Parathyroid adenoma (tissue), 2 donors: Measurements from ENCODE around the gene CCDC12.

Source experiments
- H2AFZ ChIP-seq: fragments of 300-600 bp; sonication (generic); one replicate; pipeline ENCODE4 v1.7.0; 2017; ENCODE audit warnings: antibody characterized with exemption, mild to moderate bottlenecking
- H3K27ac ChIP-seq: fragments of 300-600 bp; sonication (generic); one replicate; pipeline ENCODE4 v1.7.0; 2017
- H3K27me3 ChIP-seq: fragments of 300-600 bp; sonication (generic); one replicate; pipeline ENCODE4 v1.7.0; 2017; ENCODE audit warnings: low read length; ENCODE audit not compliant: control insufficient read depth, insufficient read depth
- H3K36me3 ChIP-seq: fragments of 300-600 bp; sonication (generic); one replicate; pipeline ENCODE4 v1.7.0; 2017; ENCODE audit warnings: low read length; ENCODE audit not compliant: control insufficient read depth, insufficient read depth
- H3K4me1 ChIP-seq: fragments of 300-600 bp; sonication (generic); one replicate; pipeline ENCODE4 v1.7.0; 2017; ENCODE audit warnings: control low read depth
- H3K4me2 ChIP-seq: fragments of 300-600 bp; sonication (generic); one replicate; pipeline ENCODE4 v1.7.0; 2017; ENCODE audit warnings: low read length
- H3K4me3 ChIP-seq: fragments of 300-600 bp; sonication (generic); one replicate; pipeline ENCODE4 v1.7.0; 2017; ENCODE audit warnings: low read depth, low read length
- H3K79me2 ChIP-seq: fragments of 300-600 bp; sonication (generic); one replicate; pipeline ENCODE4 v1.7.0; 2017; ENCODE audit warnings: control low read depth
- H3K9ac ChIP-seq: fragments of 300-600 bp; sonication (generic); one replicate; pipeline ENCODE4 v1.7.0; 2017; ENCODE audit warnings: mild to moderate bottlenecking
- H3K9me3 ChIP-seq: fragments of 300-600 bp; sonication (generic); one replicate; pipeline ENCODE4 v1.7.0; 2017; ENCODE audit warnings: low read length; ENCODE audit not compliant: control insufficient read depth
- TF ChIP-seq, protein P1 (sequence below): fragments of 300-600 bp; sonication (generic); IDR thresholded peaks from one replicate; pipeline ENCODE4 v1.7.0; 2017; ENCODE audit warnings: antibody characterized with exemption, mild to moderate bottlenecking
- donor health status: primary hyperparathyroidism.

The CCDC12 gene

GRCh38 chr3:46896386-46896785 is 80.2 kb downstream of the CCDC12 start:
- H3K27me3 ChIP-seq = no peaks in the 10 kb centered on the region

DNA sequence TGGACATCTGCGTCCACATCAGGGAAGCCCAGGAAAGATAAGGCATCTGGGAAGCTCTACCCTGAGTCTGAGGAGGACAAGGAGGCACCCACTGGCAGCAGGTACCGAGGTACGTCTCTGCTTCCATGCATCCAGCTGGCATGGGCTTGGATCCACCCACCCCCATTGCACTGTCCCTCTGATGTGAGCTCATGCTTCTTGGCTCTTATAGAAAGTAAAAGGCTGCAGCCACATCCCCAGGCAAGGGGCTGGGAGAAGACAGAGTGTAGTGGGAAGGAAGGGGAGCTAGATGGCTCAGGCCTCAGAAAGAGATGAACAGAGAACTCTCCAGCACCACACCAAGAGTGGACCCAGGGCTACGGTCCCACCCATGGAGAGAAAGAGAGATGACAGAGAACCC is 80.8 kb downstream of the CCDC12 start:
- Histone ChIP-seq H3K79me2 (no peaks in the 10 kb centered on the region), H3K9me3 (no peaks in the 10 kb centered on the region), H2AFZ (no peak overlapping the region), H3K4me1 (peaks cover 3% of the 10 kb centered on the region), H3K4me3 (no peak overlapping the region), H3K27ac (no peak overlapping the region), H3K36me3 (no peaks in the 10 kb centered on the region), H3K27me3 (no peaks in the 10 kb centered on the region), H3K9ac (no peak overlapping the region), H3K4me2 (no peak overlapping the region)
- TF ChIP-seq, protein P1, sequence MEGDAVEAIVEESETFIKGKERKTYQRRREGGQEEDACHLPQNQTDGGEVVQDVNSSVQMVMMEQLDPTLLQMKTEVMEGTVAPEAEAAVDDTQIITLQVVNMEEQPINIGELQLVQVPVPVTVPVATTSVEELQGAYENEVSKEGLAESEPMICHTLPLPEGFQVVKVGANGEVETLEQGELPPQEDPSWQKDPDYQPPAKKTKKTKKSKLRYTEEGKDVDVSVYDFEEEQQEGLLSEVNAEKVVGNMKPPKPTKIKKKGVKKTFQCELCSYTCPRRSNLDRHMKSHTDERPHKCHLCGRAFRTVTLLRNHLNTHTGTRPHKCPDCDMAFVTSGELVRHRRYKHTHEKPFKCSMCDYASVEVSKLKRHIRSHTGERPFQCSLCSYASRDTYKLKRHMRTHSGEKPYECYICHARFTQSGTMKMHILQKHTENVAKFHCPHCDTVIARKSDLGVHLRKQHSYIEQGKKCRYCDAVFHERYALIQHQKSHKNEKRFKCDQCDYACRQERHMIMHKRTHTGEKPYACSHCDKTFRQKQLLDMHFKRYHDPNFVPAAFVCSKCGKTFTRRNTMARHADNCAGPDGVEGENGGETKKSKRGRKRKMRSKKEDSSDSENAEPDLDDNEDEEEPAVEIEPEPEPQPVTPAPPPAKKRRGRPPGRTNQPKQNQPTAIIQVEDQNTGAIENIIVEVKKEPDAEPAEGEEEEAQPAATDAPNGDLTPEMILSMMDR = no peak

More at GRCh38 chr3:46896386-46896785, 80.2 kb downstream of the CCDC12 start:
- Histone ChIP-seq H3K9ac (no peak overlapping the region), H2AFZ (no peak overlapping the region), H3K36me3 (no peaks in the 10 kb centered on the region), H3K79me2 (no peaks in the 10 kb centered on the region), H3K9me3 (no peaks in the 10 kb centered on the region), H3K4me2 (no peak overlapping the region), H3K4me3 (no peak overlapping the region), H3K27ac (no peak overlapping the region), H3K4me1 (peaks cover 3% of the 10 kb centered on the region)
- TF ChIP-seq, protein P1 = no peak

DNA sequence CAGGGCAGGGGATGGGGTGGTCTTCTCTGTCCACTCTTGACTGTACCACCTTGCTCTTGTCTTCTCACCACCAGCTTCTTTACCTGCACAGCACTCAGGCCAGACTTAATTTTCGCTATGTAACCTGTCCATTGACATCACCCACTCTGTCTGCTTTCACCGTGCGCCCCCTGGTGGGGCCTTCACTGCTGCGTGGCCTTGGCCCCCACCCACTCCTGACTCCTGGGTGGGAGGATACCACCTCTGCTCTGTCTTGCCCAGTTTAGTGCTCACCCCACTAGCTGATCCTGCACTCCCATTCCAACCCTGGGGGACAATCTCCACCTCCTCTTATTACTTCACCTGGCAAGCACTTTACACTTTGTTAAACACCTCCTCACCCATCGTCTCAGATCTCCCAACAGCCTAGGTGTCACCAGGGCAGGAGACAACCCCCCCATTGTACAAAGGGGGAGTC is 81.3 kb downstream of the CCDC12 start:
- Histone ChIP-seq H3K27me3 (no peaks in the 10 kb centered on the region), H3K4me2 (no peak overlapping the region), H3K4me3 (no peak overlapping the region), H2AFZ (no peak overlapping the region), H3K27ac (no peak overlapping the region), H3K4me1 (peaks cover 3% of the 10 kb centered on the region), H3K9ac (no peak overlapping the region), H3K36me3 (no peaks in the 10 kb centered on the region), H3K79me2 (no peaks in the 10 kb centered on the region), H3K9me3 (no peaks in the 10 kb centered on the region)
- TF ChIP-seq, protein P1 = peak; percentile 88

GRCh38 chr3:46894256-46894655 is 82.3 kb downstream of the CCDC12 start:
- Histone ChIP-seq H3K27me3 (no peaks in the 10 kb centered on the region), H3K4me1 (peaks cover 3% of the 10 kb centered on the region), H3K79me2 (no peaks in the 10 kb centered on the region), H3K27ac (no peak overlapping the region), H3K36me3 (no peaks in the 10 kb centered on the region), H3K4me2 (no peak overlapping the region), H2AFZ (no peak overlapping the region), H3K9me3 (no peaks in the 10 kb centered on the region), H3K4me3 (no peak overlapping the region), H3K9ac (no peak overlapping the region)
- TF ChIP-seq, protein P1 = no peak

DNA sequence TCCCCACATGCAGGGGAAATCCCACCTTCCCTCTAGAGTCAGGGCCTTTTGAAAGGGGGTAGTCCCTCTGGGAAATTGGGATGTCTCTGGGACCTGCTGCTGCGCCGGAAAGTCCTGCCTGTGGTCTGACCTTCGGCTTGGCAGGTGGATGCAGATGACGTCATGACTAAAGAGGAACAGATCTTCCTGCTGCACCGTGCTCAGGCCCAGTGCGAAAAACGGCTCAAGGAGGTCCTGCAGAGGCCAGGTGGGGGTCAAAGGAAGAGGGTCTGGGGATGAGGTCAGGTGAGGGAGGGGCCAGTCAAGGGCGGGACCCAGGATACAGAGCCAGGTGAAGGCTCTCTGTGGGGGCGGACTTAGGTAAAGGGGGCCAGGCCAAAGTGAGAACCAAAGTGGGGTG is 82.8 kb downstream of the CCDC12 start:
- TF ChIP-seq, protein P1 = no peak
- no peaks in the 10 kb centered on the region for H3K9me3 ChIP-seq
- no peak overlapping the region for H3K27ac ChIP-seq
- no peak overlapping the region for H3K4me3 ChIP-seq
- H3K79me2 ChIP-seq = no peaks in the 10 kb centered on the region
- H3K4me2 ChIP-seq = no peak overlapping the region
- no peak overlapping the region for H2AFZ ChIP-seq
- H3K36me3 ChIP-seq = no peaks in the 10 kb centered on the region
- no peak overlapping the region for H3K9ac ChIP-seq
- peaks cover 3% of the 10 kb centered on the region for H3K4me1 ChIP-seq
- no peaks in the 10 kb centered on the region for H3K27me3 ChIP-seq
